Measurements from ENCODE around the gene SORBS1.
"Not testable (repeated sequence)": the region's sequence is repeated elsewhere in the genome, so short reads cannot be mapped to it uniquely, and the experiment has no call there.

SORBS1 gene

DNA sequence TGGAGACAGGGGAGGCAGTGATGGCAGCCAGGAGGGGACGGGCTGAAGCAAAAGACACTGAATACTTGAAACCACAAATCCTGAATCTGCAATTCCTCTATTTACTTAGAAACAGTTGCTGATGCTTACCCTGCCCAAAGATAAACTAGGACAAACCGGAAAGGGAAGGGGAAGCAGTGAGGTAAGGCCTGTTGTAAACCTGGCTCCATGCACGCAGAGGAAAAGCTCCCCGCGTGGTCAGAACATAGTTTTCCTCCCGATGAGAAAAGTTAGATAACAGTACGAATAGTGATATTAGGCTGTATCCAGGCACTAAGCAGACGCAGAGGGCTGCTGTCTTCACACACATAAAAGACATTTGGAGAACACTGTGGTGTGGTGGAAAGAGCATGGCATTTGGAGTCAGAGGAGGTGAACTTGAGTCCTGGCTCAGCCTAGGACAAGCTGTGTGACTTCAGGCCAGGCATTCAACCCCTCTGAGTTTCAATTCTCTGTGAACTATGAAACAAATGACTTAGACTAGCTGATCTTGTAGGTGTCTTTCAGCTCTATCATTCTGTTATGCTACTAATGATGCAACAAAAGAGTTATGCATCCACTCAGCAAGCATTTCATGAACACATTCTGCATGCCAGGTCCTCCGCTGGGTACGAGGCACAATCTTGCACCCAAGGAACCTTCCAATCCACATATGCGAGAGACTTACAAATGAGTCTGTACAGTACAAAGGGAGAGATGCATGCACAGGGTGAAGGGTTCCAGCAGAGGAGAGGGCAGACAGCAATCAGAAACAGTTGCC is 80.9 kb downstream of the SORBS1 start:
- DNase-seq, result no peak

DNA sequence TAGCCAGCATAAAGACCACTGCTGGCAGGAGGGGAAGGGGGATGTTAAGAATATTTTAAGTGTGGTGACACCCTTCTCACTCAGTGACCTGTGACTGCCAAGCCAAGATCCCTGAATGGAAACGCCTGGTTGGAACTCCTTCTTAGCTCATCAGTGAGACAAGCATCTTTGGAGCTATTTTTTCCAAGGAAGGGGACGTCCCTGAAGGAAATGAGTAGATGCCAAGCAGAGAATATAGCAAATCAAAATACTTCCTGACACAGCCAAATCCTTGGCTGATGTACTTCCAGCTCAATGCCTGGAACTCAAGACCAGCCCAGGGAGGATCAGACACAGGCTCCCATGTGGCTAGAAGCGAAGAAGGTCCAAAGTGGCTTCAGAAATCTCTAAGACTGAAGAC is 82.2 kb downstream of the SORBS1 start:
- DNase-seq, result no peak

DNA sequence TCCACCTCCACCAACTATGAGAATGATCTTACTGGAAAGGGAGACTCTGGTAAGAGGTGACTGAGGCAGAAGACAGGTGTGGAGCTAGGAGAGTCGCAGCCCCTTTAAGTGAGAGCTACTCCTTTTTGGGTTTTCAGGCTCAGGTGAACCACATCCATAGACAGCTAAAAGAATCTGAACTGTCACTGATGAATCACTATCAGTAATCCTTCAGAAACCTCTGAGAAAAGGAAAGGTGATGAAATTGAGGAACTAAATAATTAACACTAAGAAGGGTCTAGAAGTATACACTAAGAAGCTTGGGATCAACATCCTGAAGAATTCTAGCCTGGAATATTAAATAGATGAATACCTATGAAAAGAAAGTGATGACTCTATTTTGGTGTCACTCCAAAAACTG is 83.0 kb downstream of the SORBS1 start:
- DNase-seq, result no peak

DNA sequence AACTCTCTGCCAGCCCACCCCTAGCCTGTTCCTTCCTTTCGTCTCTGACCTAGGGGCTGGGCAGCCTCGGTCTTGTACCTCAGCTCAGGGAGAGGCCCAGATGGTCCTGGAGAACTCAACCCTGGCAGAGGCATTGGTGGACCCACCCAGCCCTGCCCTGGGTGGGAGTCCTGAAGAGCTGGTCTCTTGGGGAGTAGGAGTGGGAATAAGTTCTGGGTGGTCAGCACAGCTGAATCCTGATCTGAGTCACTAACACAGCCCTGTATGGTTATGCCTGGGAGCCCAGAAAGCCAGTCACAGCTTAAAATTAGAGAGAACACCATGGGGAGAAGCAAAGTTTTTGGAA is 84.0 kb downstream of the SORBS1 start:
- DNase-seq, result no peak

DNA sequence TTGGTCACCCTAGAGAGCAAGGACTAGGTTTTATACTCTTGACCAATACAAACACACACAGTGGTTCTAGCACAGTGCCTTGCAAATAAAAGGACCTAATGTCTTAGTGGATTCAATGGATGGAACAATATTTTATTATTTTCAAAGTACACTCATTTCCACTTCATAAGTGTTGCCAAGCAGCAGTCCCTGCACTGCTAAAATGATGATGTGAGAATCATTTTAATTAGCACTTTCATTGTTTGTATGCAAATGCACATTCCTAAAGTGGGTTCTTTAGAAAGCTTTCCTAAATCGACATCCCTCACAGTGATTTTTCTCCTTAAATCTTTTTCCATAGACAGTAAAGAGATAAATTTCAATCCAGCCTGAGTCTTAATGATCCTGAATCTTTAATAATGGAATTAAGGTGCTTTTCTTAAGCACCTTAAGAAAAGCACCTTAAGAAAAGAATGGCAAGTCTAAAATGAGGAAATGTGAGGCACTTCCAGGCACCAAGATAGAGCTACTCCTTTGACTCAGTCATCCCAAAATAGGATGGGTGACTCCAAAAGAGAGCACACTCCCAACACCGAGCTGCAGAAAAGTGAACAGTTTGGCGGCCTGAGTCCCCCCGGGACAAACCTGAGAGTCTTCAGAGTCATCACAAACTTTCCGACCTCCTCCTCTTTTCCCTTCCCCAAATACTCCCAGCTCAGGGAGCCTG is 84.5 kb downstream of the SORBS1 start:
- no peak for DNase-seq

DNA sequence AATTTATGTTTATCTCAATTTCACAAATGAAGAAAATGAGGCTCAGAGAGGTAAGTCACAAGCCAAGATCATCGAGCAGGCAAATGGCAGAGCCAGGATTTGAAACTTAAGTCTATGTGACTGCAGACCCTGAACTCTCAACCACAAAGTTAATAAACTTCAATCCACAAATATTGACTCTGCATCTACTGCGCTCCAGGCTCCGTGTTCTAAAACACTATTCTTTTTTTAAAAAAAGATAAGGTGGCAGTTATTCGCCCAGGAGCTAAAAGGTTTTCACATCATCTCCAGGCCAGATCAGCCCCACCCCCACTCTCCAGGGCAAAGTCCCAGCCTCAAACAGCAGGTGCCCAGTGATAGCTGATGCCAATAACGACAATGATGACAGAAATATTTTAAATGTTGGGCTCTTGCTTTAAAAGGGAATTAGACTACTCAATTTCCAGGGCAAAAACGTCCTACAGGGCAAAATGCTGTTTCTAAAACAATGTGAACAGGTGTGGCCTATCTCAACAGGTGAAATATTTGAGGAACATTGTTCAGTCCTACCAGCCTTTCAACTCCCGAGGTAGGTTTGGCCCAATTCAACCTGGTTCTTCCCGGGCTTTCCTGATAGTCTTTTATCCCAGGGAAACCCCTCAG is 85.2 kb downstream of the SORBS1 start:
- no peak for DNase-seq

DNA sequence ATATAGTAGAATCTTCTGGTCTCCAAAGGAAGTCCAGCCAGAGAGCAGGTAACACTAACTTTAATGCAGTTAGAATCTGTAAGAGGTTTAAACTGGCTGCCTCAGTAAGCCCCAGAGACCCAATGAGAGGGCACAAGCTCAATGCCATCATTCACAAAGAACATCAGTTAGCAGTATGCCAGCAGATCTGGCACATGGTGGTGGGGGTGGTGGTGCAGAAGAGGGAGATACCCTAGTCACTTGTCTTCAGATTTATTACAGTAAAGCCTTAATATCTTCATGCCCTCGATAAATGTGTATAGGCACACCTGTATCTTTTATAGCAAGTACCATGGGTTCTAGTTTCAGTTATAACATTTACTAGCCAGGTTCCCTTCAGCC is 86.2 kb downstream of the SORBS1 start:
- no peak for DNase-seq

DNA sequence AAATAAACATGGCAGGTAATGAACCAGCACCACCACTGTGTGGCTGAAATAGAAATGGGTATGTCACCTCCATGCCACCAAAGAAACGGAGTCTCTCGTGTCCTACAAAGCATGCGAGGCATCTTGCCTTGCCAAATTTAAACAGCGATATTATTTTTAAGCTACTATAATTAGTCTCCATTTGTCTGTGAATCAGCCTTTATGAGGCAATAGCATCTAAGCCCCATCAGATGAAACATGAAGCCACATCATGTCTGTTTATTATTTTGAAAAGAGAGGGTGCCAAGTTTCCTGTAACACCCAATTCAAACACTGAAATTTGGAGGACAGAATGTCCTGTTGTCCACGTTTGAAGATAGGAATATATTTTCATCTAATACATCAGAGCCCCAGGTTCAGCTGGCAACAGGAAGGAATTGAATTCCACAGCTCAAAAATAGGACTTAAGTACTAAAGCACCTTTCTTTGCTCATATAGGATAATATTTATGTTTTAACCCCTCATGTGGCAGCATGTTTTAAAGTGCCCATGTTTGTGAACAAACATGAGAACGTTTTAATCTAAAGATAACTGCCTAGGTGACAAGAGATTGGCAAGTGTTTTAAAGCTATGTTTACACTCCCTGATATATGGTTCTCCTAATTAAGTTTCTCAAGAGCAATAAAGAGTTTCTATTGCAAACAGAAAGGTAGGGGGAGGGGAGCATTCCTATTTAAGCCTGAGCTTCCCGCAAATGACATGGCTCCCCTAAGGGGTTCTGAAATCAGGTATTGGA is 86.8 kb downstream of the SORBS1 start:
- DNase-seq, result no peak

DNA sequence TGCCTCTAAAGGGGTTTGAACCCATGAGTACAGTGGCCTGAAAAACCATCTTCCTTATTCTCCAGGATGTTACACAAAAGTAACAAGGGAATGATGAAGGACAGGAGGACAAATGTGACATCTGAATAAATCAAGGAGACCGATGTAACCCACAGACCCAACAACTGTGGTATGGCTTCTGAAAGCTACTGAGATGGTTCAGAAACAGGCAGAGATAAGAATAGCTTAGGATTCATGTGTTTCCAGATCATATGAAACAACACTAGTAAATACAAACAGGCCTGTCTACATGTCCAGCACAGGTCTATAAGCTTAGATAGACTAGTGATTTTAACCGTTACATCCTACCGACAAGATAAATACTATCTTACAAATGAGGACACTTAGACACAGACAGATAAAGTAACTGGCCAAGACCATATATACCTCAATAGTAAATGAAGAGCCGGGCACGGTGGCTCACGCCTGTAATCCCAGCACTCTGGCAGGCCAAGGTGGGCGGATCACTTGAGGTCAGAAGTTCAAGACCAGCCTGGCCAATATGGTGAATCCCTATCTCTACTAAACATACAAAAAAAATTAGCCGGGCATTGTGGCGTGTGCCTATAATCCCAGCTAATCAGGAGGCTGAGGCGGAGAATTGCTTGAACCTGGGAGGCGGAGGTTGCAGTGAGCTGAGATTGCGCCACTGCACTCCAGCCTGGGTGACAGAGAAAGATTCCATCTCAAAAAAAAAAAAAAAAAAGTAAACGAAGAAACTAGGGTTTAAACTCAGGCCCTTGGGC is 88.7 kb downstream of the SORBS1 start:
- DNase-seq, result no peak

DNA sequence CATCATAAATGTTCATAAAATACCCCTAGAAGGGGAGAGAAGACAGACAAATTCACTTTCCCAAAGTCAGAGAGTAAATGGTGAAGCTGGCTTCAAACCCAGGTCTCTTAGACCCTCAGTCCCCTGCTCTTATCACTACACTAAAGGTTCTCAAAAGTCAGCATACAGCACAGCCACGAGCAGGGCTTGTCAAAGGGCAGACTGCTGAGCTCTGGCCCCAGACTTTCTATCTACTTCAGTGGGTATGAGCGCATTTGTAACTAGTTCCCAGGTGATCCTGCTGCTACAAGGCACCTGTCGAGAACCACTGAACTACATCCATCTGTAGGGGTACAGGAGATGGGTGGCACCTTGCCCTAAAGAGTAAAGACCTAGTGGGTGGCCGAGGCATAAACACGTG is 91.5 kb downstream of the SORBS1 start:
- no peak for DNase-seq

DNA sequence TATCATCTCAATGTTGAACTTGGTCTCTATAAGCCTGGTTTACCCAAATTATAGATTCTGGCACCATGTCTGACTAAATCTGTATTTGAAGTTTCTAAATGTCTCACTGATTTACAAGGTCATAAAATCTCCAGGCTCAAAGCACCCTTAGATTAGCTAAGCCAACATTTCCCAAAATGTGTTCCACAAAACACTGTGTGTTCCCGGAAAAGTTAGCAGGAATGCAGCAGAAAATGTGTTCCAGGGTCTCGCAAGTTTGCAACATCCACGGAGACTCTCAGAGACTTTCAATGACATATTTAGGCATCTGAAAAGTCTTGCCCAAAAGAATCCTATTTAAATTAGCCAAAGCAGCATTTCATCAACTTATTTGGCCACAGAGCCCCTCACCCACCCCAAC is 91.9 kb downstream of the SORBS1 start:
- no peak for DNase-seq

DNA sequence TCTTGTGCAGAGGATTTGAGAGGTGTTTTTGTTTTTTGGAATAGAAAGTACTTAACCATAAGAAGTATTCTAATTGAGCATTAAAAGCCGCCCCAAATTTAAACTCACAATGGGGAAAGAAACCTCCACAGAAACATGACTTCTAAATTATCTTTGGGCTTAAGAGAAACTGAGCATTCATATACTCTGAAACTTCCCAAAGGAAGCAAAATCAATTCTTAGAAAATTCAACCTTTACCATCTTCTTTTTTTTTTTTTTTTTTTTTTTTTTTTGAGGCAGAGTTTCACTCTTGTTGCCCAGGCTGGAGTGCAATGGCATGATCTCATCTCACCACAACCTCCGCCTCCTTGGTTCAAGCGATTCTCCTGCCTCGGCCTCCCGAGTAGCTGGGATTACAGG is 93.5 kb downstream of the SORBS1 start:
- not testable (repeated sequence) for DNase-seq

DNA sequence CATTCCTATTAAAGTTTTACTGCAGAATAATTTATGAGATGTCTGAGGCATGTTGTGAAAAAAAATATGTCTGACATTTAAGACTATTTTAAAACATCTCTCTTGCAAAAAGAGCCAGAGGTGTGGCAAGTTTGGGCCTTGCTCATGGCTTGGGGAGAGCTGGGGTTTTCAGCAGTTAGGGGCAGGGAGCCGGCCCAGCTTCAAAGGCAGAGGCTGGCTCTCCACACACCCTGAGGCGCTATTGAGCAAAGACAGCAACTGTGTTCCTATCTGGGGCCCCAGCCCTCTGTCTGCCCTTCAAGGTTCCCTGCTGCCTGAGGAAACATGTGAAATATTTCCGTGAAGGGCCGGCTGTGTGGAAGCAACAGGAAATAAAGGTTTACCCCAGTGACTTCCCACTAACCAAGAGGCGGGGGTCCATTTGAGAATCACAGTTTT is 94.0 kb downstream of the SORBS1 start:
- no peak for DNase-seq

DNA sequence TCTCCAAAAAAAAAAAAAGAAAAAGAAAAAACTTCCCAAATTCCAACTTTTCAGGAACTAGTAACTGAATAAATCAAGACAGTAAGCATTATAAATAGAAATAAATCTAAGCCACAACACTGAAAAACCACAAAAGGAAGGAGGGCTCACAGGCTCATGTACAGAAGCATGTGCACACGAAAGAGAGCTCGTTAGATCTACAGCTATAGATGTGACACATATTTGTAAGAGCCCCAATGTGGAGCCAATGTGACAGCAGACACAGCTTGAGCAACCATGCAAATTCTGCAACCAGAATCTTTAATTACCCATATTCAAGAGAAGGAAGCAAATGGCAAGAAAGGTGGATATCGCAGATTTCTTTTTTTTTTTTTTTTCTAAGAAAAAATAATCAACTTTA is 94.7 kb downstream of the SORBS1 start:
- DNase-seq, result no peak

DNA sequence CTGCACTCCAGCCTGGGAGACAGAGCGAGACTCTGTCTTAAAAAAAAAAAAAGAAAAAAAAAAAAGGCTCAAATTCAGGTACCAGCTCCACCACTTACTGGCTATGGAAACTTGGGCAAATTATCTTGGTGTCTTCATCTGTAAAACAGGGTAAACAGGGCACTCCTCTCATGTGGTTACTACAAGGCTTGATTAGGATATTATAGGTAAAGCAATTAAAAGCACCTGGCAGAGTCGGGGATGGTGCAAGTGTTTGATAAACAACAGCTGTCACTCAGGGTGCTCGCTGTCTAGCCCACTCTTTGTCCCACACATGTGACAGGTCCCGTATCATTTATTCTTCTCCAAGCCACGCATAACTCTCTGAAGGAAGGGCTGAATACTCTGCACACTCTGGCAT is 96.9 kb downstream of the SORBS1 start:
- no peak for DNase-seq

DNA sequence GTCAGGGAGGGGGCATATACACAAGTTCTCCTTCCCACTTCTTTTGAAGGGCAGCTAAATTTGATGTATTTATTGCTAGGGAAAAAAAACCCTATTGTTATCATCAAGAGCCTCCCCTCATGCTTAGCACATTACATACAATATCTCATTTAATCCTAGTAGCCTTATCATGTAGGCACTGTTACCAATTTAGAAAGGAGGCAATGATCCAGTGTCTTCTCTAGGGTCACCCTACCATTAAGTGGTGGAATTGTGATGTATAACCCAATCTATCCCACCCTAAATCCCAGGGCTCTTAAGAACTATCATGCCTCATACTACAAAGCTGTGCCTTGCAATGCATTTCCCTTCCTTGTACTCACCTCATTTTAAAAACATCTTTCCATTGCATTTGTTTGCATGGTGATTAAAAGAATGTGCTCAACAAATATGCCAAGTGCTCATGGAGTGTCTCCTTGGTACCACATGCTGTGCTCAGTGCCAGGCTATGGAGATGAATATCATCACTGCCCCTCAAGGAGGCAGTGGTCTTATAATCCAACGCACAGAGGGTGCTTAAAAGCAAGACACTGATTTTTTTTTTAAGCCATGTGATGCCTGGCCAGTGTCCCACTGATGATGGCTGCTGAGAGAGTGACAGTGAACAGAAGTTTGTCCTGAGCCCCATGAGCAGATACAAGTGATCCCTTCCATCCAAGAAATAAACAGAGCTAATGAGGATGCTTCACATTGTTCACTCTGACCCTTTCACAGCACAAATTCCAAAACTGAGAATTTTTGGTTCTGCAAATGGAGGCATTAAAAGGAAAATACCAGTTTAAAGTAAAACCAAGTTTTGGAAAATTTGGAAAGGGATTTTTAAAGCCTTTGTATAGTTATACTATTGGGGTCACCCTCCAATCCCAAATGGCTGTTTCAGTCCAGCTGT is 98.2 kb downstream of the SORBS1 start:
- no peak for DNase-seq

DNA sequence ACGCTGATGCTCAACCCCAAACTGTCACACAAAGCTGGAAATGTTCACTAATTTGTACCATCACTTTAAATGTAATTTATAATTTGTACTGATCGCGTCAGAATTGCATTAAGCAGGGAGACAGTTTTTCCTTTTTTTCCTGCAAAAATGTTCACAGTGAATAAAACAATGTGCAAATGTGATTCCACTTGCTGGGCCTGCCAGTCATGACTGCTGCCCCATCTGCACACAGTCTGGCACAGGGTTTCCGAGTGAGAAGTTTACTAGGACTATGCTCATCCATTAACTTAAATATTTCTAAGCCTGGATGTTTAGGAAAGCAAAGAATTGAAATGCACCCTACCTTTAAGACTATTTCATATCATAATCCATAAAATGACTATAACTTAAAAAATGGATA is 99.6 kb downstream of the SORBS1 start:
- DNase-seq, result no peak

DNA sequence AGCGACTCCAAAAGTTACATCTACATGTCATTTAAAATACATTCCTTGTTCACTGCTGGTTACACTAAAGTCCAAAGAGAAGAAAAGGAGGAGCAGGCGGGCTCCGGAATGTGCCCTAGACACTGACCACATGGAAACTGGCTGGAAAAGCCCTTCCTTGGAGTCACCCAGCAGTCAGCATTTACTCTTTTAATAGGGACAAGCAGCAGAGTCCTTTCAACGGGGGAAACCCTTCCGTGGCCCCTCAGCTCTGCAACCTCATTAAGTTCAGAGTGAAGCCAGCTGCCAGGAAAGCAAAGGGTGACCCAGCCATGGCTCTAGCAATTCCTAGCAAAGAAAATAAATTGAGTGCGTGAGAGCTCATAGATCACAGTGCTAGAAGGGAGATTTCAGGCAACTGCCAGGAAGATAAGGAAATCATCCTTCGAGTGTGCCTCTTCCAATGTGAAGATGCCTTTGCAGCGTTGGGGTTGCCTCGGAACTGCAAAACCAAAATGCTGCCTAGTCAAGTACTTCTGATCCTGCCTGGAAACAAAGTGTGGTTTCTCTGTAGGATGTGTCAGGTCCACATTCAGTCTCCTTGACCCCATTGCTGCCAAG is 101.6 kb downstream of the SORBS1 start:
- DNase-seq, result no peak

DNA sequence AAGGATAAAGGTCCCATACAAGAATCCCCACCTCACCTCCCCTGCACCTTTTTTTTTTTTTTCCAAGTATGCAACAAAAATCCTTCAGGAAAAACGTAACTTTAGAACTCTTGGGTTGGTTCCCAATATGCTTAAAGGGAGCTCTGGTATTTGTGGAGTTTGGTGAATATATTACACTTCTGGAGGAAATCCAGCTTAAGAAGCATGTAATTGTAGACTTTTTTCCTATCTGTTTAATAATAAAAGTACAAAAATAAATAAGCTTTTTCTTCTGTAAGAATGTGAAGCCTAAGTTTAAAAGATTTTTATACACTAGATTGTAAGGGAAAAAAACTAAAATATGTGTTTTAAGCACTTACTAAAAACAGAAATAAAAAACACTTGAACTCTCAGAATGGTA is 102.3 kb downstream of the SORBS1 start:
- no peak for DNase-seq

DNA sequence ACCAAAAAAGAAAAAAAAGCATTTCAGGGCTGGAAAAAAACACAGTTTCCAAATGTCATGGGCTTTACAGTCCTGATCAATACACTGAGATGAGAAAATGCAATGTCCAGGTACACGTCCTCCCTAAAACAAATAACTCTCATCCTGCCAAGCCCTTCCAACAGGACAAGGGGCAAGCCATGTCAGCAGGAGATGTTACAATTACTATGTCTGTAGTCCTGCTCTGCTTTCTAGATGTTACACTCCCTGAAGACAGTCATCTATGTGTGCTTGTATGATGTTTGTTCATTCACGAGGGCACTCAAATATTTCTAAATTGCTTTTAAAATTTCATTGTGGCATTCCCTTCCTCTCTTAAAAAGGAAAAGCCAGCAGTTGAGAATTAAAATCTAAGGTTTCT is 103.2 kb downstream of the SORBS1 start:
- DNase-seq, result no peak

DNA sequence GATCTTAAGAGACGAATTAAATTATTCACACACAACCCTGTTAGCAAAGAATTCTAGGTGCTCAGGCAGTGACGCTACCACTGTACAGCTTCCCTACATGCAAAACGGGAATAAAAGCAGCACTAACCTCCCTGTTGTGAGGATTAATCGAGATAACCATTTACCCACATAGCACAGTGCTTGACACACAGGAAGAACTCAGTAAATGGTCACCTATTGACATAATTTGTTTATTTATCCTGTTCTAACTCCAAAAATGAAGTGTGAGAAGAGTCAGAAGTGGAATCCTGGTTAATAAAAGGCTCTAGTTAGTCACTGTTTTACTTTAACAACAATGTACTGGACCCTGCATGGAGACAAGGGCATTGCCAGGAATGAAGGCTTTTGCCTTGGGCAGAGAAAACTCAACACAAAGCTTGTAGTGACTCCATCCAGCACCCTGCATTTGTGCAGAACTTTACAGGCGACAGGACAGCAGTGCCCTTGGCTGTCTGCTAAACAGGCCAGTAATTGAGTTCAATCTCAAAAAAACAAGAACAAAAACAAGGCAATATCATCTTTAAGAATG is 103.8 kb downstream of the SORBS1 start:
- DNase-seq, result no peak

Data from activated CD8-positive, alpha-beta memory T cell treated with anti-CD3 and anti-CD28 coated beads for 24 hours (primary cell).